Activated naive CD4-positive, alpha-beta T cell treated with anti-CD3 and anti-CD28 coated beads, Interleukin-2, amount 50 U/mL, for 16 hours (primary cell): Measurements from ENCODE around the gene CDH24.
"Not testable (repeated sequence)": the region's sequence is repeated elsewhere in the genome, so short reads cannot be mapped to it uniquely, and the experiment has no call there.

Source experiments
- DNase-seq: peaks from one replicate; pipeline ENCODE4 v3.0.0-alpha.2; 2020

CDH24 gene

DNA sequence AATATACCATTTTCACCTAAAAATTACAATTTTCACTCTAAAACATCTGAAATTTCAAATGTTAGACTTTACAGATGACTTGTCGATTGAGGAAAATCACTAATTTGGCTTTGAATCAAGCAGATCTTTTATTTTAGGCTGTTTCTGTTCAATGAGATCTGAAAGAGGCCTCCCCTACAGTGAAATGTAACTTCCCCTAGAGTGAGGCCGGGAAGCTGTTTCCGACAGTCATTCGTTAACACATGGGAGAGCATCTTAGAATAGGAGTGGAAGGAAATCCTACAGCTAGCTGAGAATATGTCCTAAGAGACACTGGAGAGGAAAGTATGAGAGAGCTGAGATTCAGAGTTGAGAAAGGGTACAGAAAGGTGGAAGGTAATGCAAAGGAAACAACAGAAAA, 41.7 kb downstream of the CDH24 start:
- no peak for DNase-seq

DNA sequence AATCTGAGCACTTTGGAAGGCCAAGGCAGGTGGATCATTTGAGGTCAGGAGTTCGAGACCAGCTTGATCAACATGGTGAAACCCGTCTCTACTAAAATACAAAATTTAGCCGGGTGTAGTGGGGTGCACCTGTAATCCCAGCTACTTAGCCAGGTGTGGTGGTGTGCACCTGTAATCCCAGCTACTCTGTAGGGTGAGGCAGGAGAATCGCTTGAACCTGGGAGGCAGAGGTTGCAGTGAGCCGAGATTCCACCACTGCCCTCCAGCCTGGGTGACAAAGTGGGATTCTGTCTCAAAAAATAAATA, 43.6 kb downstream of the CDH24 start:
- not testable (repeated sequence) for DNase-seq

DNA sequence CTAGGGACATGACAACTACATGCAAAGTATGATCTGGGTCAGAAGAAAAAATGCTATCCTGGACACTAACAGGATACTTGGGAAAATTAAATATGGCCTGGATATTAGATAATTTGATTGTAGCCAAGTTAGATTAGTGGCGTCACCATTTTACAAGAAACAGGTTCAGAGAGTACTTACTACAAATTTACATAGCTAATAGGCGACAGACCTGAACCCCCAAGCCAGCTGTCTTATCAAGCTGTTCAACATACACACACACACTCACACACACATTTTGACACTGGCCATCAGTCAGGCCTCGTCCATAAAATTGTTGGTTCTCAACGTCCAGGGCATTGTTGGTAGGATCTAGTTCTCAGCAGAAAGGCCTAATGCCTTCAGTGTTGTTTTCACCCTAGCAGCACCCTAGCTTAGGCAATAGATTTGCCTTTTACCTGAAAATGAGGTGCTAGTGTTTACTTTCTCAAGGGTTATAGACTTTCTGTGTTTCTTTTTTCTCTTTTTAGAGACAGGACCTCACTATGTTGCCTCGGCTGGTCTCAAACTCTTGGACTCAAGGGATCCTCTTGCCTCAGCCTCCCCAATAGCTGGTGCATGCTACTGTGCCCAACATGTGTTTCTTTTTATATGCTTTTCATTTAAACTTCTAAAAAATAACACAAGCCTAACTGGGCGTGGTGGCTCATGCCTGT, 44.1 kb downstream of the CDH24 start:
- no peak for DNase-seq

DNA sequence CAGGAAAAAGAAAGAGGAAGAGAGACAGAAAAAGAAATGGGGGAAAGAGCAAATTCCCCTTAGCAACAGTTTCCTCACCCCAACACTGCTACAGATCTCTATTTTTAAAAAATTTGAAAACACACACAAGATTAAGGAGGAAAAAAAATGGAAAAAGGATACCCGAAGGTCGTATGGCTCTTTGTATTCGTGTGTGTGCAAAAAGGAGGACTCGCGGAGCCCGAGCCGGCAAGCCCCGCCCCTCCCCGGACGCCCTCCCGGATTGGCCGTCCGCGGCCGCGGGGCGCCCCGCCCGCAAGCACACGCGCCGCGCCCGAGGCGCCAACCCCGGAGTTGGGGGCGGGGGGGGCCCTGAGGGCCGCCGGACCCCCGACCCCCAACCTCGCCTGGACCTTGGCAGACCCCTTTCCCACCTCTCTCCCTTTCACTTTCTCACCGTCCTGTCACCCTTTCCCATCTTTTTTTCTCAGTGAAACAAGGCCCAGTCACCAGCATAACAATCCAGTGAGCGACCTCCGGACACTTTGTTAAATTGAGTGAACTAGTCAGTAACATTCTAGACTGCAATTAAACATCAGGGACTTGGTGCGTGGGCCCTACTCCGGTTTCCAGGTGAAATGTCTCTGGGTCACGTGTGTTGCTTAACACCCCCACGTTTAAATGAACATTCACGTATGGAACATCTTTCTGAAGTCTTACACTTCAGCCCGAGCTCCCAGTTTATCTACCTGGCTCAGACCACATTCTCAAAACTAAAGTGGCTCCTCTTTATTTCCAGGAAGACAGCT, 47.2 kb downstream of the CDH24 start, which contains the start of gene C14orf93:
Gene C14orf93 (minus strand): TSS at position 205 of the 788 bp plus-strand sequence. CDS start 11,120 bp downstream, outside the sequence.
- DNase-seq, result peak; percentile 87

DNA sequence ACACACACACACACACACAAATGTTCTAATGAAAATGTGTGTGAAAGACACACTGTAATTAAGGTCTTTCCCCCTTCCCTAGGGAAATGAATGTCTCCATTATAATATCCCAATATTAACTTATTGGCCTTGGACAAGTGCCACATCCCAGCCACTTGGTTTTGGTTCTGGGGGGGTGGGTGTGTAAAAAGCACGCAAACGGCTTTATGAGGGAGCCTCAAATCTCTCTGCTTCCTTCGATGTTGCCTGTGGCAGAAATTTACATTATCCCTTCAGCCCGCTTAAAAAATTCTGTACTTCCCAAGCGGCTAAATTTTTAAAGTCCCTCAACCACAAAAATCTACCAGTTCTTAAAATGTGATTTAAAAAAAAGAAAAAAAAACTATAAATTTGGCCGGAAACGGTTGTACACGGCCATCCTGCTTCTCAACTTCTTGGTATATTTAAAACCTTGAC, 47.8 kb downstream of the CDH24 start:
- no peak for DNase-seq

DNA sequence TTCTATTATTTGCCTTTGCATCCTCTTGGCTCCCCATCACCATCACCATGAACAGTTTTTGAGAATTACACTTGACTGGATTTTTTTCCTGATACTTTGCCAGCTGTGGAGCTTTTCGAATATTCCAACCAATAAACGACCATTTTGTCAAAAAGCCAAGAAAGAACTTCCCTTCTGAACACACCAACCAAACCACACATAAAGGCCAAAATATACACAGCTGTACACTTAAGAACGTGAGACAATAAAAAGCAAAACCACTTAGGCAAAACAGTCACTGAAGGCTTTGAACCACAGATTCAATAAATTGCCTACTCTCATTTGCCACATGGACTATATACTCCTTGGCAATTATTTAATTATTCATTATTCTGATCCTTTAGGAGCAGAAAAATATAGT, 48.5 kb downstream of the CDH24 start:
- no peak for DNase-seq

DNA sequence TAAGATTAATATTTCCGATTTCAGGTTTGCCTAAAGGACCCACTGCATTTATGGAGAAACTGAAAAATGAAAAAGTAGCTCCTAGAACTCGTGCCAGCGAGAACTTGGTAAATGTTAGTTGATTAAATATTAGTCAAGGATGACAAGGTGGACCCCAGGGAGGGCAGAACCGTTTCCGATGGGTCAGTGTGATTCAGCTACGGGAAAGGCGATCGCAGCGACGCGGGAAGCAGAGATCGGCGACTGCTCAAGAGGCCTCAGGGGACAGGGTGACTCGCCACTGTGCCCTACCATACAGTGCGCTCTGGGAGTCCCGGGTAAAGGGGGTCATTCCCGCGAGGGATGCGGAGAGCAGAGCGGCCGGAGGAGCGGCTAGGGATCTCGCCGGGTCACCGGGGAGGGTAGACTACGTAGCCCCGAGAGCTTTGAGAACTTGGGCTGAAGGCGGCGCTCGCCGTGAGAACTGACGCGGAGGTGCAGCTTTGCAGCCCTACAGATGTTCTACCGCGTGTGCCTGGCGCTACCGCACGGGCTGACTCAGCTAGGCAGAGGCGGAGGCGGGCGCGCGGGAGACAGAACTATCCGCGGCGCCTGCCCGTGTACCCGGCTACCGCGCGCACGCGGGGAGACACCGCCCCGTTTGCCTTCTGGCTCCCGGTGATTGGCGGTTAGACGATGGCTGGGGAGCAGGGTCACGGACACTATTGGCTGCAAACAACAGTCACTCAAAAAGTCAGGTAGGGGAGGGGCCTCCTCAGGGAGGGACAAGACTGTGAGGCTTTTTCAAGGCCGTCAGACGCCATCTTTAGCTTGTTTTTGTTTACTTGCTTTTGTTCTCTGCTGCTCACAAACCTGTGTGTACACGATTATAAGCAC, 50.5 kb downstream of the CDH24 start:
- DNase-seq, result peak; percentile 98

DNA sequence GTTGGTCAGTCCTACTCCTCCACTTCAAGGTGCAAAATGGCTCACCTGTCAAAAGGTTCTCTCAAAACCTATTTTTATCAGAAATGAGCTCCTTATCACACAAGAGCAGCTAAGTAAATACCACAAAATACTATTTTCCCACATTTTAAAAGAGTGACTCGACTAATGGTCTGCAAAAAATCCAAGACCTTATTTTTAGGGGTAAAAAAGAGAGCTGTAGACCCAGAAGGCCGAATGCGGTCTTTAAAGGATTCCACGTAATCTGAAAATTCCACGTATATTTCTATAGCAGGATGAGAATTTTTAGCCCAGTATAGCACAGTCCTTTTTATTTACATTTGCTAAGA, 51.2 kb downstream of the CDH24 start:
- DNase-seq, result no peak

DNA sequence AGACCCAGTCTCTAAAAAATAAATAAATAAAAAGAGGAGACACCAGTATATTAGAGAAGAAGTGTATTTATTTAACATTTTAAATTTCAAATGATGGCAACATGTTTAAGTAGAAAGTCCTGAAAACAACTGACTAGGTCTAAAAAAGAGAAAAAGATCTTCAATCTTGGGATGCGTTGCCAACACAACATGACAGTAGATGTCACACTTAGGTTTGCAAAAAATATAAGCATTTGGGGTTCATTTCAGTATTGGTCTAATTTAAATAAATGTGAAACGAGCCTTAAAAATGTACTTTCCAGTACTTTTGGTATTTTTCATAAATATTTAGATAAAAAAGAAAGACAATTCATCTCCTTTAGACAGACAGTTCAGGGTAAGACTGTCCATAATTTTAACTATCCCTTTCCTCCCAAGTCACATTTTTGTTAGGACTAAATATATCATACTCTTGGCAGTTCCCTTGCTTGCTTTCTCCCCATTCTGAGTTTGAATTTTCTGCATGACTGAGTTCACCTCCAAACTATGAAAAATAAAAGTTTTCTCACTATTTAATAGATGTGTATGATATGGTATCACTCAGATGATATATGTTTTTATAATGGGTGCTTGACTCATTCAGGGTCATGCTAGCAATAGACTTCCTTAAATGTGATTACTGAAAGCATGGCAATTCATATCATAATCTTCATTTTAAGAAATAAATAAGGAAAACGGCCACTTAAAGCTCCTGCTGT, 51.7 kb downstream of the CDH24 start:
- no peak for DNase-seq

DNA sequence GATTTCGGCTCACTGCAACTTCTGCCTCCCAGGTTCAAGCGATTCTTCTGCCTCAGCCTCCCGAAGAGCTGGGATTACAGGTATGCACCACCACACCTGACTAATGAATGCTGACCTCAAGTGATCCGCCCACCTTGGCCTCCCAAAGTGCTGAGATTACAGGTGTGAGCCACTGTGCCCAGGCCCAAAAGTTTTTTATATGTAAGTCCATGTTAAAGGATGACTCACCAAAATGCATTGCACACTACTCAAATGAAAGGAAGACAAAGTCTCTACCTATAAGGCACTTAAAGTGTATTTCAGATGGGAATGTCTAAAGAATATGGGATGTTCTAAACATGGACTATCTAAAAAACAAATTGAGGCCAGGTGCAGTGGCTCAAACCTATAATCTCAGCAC, 53.0 kb downstream of the CDH24 start:
- not testable (repeated sequence) for DNase-seq

DNA sequence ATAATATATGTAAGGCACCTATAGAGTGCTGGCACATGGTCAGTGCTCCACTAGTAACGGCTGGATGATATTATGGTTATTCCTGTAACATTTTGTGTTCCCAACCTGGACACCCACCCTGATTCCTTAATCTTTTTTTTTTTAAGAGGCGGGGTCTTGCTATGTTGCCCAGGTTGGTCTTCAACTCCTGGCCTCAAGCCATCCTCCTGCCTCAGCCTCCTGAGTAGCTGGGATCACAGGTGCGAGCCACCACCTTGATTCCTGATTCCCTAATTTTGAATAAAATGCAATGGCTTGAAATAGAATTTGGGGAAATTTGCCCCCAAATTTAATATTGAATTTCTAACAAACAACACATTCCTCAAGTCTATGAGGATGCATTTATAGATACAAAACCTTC, 54.7 kb downstream of the CDH24 start:
- DNase-seq, result no peak

DNA sequence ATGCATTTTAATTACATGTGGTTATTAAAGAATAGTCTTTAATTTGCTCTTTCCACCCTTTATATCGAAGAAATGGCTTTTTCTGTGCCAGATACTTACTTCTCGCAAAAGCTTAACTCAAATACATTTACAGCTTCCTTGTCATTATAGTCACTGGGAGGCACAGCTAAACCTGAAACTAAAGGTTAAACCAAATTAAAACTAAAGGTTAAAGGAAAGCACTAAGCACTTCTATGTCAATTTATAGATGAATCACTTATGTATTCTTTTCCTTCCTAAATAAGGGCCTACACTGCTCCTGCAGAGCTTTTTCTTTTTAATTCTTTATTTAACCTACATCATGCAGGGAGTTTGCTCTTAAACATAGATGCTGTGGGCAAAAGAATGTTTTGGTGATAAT, 56.5 kb downstream of the CDH24 start:
- no peak for DNase-seq

DNA sequence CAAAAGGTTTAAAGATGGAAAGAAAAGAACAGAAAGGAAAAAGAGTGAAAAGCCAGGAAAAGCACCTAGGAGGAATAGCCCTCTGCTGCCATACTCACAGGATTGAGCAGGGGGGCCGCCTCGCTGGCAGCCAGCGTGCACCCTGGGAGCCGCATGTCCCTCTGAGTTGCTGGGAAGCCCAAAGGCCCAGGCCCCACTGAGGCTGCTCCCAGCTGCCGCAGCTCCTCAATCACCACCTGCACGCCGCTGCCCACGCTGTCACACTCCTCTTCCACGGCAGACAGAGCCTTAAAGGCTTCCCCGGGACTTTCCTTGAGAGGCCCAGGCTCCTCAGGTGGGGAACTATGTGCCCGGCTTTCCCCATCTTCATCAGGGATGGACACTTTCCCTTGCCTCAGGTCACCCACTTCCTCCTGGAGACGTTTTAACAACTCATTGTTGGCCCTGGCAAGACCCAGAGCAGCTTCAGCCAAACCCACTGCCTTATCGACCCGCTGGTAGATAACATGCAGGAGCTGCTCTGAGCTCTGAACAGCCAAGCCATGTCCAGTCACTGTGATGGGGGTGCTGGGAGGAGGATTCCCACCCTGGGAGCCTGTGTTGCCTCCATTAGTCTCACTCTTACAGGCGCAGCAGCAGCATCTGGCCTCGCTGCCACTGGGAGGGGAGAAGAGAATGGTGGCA, 58.8 kb downstream of the CDH24 start:
- DNase-seq, result no peak

DNA sequence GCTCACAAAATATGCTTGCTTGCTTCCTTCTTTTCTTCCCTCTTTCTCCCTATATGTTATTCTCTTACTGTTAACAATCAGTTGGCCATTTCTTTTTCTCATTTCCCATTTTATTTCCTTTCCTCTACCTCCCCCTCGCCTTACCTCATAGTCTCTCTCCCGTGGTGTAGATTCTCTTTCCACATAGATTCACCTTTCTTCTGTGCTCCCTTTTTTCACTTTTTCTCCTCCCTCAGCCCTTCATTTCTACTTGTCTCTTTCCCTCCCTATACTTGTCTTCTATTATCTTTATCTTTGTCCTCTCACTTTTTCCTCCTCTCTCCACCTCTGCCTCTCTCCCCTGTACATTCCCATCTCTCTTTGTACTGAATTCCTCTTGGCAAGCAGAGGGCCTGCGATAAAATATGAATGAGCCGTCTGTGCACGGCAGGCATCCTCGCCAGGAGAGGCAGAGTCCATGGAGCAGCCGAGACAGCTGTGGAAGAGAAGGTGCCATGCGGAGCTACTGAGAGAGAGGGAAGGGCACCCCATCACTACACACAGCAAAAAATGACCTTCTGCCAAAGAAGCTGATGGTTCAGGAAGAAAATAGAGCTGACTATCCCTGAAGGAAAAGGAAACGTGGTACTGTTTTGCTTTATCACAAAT, 59.5 kb downstream of the CDH24 start:
- DNase-seq, result no peak
